HFFc6 (cell line): Measurements from ENCODE around the gene PTPRM. TPM values are rescaled to one million over a fixed set of nuclear protein-coding genes. Genes with fewer than 3 reads are reported as not detected.
A peak's percentile ranks its signal among the peaks of the same experiment; 100 is the strongest.

ENCODE experiments used
- DNase-seq: peaks from one replicate; pipeline ENCODE4 v3.0.0-alpha.2; 2018
- H3K27ac Mint-ChIP-seq: 2 replicates; pipeline ENCODE4 v1.8.0; 2020; ENCODE audit warnings: mild to moderate bottlenecking, mixed read lengths
- H3K27me3 Mint-ChIP-seq: 2 replicates; pipeline ENCODE4 v1.8.0; 2021; ENCODE audit warnings: mild to moderate bottlenecking, moderate library complexity, mixed read lengths; ENCODE audit not compliant: insufficient read depth
- H3K36me3 Mint-ChIP-seq: 2 replicates; pipeline ENCODE4 v1.8.0; 2021; ENCODE audit warnings: low read depth, mixed read lengths
- H3K4me1 Mint-ChIP-seq: 2 replicates; pipeline ENCODE4 v1.8.0; 2020; ENCODE audit warnings: low read depth, mixed read lengths
- H3K4me3 Mint-ChIP-seq: 2 replicates; pipeline ENCODE4 v1.8.0; 2020; ENCODE audit warnings: mild to moderate bottlenecking, moderate library complexity, mixed read lengths
- H3K9me3 Mint-ChIP-seq: 2 replicates; pipeline ENCODE4 v1.8.0; 2020; ENCODE audit warnings: mild to moderate bottlenecking, mixed read lengths
- CTCF ChIP-seq: fragments of 200-600 bp; sonication (generic); IDR thresholded peaks from 2 replicates; pipeline ENCODE4 v1.5.0; 2021; ENCODE audit warnings: antibody characterized with exemption, mild to moderate bottlenecking
- total RNA-seq, 6 experiments: library from RNA; stranded (reverse); fragmentation: NEBNext Ultra II Directional; extraction: Animal tissue kit (Norgen Biotek cat#: 25700); gene quantifications; 2 replicates in 1 of 6; 3 replicates in 5 of 6; pipeline ENCODE4 v1.2.3, GENCODE V29; 2021

Gene PTPRM
- total RNA-seq, 6 experiments from 2014 or later = 39.4 to 49.8 (median 43.8) TPM

DNA sequence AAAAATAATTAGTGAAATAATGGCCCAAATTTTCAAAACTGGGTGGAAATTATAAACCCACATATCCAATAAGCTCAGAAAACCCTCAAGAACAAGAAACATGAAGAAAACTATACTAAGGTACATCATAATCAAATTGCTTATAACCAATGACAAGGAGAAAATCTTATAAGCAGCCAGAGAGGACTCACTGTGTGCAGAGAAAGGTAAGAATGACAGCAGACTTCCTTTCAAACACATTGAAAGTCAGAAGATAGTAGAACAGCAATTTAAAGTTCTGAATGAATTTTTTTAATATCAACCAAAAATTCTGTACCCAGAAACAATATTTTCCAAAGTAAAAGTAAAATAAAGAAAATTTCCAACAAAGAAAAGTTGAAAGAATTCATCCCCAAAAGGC is 844.4 kb downstream of the PTPRM start:
- Mint-ChIP-seq H3K4me3 (no peak overlapping the region), H3K27ac (no peak overlapping the region), H3K27me3 (peaks cover 7% of the 10 kb centered on the region), H3K4me1 (peaks cover 5% of the 10 kb centered on the region), H3K36me3 (peaks cover 30% of the 10 kb centered on the region), H3K9me3 (peaks cover 29% of the 10 kb centered on the region)
- TF ChIP-seq CTCF = no peak
- no peak for DNase-seq

DNA sequence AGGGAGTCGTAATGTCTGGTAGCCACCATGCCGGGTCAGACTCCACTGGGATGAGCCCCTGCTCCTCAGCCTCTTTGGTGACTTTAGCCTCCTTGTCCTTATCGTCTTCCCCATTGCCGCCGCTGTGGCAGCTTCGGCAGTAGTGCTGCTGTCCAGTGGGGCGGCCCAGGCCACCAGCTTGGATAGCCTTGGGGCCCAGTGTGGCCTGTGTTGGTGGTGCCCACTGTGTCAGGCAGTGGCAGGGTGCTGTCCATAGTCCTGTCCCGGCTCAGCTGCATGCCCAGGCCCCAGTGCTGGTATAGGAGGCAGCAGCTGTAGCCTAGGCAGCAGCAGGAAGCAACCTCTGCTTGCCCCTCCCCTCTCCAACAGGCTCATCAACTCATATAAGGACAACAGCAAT is 845.0 kb downstream of the PTPRM start:
- Mint-ChIP-seq H3K4me1 (peaks cover 11% of the 10 kb centered on the region), H3K27me3 (peaks cover 7% of the 10 kb centered on the region), H3K27ac (no peak overlapping the region), H3K4me3 (no peak overlapping the region), H3K36me3 (peaks cover 30% of the 10 kb centered on the region), H3K9me3 (peaks cover 29% of the 10 kb centered on the region)
- no peak for TF ChIP-seq CTCF
- no peak for DNase-seq

DNA sequence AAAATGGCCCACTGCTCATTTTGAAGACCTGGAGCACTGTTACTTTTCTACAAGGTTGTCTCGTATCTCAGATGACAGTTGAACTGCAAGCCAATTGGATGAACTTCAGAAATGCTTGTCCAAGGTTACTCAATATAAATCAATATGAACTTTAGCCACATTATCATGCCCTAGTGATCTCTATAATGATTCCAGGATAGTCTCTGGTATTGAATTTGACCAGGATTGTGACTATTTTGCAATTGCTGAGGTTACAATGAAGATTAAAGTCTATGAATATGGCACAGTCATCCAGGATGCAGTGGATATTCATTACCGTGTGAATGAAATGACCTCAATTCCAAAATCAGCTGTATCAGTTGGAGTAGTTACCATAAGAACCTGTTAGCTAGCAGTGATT is 846.1 kb downstream of the PTPRM start:
- peaks cover 7% of the 10 kb centered on the region for H3K27me3 Mint-ChIP-seq
- H3K9me3 Mint-ChIP-seq = peaks cover 29% of the 10 kb centered on the region
- H3K27ac Mint-ChIP-seq = no peak overlapping the region

GRCh38 chr18:8413751-8414150 is 846.6 kb downstream of the PTPRM start:
- no peak for DNase-seq
- Mint-ChIP-seq H3K9me3 (peaks cover 29% of the 10 kb centered on the region), H3K27me3 (peaks cover 8% of the 10 kb centered on the region), H3K4me1 (peaks cover 14% of the 10 kb centered on the region), H3K4me3 (no peak overlapping the region), H3K36me3 (peaks cover 24% of the 10 kb centered on the region), H3K27ac (no peak overlapping the region)
- no peak for TF ChIP-seq CTCF

More for the DNA sequence above, 846.1 kb downstream of the PTPRM start:
- TF ChIP-seq CTCF = no peak
- Mint-ChIP-seq H3K36me3 (peaks cover 24% of the 10 kb centered on the region), H3K4me3 (no peak overlapping the region), H3K4me1 (peaks cover 14% of the 10 kb centered on the region)
- DNase-seq = no peak

DNA sequence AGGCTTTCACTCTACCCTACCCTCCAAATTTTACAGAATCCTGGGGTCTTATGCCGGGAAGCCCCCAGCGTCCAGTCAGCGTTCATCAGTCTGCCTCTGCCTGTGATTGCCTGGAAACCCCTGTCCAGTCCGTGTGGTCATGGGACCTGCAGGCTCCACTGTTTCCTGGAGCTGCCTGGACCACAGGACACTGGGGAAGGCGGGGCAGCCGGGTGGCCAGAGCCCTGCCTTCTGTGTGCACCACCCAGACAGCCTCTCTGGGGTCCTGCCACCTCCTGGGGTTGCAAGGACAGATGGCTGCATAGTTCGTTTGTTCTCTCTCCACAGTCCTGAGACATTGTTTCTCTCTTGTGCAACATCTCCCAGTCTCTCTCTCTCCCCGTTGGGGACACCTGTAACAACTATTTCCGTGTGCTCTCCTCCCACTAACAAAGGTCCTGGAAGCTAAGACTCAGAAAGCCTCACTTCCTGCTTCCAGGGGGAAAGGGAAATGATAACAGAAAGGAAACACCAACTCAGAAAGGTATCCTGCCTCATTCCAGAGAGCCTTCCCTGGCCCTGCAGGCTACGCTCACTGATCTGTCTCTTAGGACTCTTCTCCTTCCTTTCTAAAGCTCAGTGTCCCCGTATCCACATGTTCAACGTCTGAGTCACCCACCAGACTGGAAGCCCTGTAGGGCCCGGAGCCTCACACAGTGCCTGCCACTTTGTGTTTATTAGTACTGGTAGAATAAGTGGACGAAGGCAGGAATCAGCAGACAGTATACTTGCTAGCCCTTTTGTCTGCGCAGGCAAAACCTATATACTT is 849.3 kb downstream of the PTPRM start:
- no peak overlapping the region for H3K27ac Mint-ChIP-seq
- no peak for DNase-seq

More for the DNA sequence above, 849.3 kb downstream of the PTPRM start:
- peaks cover 14% of the 10 kb centered on the region for H3K4me1 Mint-ChIP-seq
- no peak for TF ChIP-seq CTCF
- peak overlapping the region; percentile 47 for H3K4me3 Mint-ChIP-seq
- H3K9me3 Mint-ChIP-seq = peaks cover 13% of the 10 kb centered on the region
- H3K27me3 Mint-ChIP-seq = peaks cover 16% of the 10 kb centered on the region
- H3K36me3 Mint-ChIP-seq = peaks cover 4% of the 10 kb centered on the region
